ENCODE measurements around the gene BCAP31.
"Not testable (repeated sequence)": the region's sequence is repeated elsewhere in the genome, so short reads cannot be mapped to it uniquely, and the experiment has no call there.

BCAP31 gene

DNA sequence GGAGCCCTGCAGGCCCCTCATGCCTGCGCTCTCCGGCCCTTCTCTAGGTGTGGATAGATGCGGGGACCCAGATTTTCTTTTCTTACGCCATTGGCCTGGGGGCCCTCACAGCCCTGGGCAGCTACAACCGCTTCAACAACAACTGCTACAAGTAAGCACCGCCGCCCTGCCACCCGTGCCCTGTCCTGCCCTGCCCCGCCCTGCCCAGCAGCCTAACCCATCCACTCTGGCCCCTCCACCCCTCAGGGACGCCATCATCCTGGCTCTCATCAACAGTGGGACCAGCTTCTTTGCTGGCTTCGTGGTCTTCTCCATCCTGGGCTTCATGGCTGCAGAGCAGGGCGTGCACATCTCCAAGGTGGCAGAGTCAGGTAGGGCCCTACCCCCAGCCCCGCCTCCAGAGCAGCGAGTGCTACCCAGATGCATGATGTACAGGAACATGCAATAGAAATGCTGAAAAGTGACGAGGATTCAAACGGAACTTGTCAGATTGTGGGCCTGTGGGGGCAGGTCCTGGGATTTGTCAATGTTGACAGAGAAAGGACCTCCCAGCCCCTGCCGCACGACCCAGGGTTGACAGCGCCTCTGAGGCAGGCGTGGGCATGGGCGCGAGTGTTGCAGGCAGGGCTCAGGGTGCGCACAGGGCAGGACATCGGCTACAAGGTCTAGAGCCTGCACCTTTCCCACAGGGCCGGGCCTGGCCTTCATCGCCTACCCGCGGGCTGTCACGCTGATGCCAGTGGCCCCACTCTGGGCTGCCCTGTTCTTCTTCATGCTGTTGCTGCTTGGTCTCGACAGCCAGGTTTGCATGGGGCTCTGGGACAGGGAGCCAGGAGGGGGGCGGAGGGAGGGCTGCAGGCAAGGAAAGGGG, 30.7 kb downstream of the BCAP31 start:
- DNase-seq (ENCODE audit: low read depth) = no peak

DNA sequence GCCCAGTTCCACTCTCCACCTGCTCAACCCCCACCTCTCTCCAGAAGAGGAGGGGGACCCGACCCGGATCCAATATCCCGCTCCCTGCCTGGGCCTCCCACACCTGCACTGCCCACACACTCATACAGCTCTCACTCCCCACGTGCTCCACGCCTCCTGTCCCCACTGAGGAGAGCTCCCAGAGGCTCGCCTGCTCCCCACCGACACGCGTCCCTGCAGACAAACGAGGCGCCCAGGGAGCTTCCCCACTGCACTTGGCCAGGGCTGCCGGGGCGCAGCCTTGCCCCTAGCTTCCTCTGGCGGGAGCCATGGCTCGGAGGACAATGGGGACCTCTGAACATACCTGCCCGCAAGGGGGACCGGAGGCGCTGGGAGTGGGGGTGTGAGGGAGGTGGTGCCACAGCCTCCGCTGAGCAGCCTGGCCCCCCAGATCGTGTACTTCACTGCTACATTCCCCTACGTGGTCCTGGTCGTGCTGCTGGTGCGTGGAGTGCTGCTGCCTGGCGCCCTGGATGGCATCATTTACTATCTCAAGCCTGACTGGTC, 31.5 kb downstream of the BCAP31 start:
- no peak for DNase-seq (ENCODE audit: low read depth)

GRCh38 chrX:153692003-153692402, 32.2 kb downstream of the BCAP31 start:
- DNase-seq (ENCODE audit: low read depth) = no peak

DNA sequence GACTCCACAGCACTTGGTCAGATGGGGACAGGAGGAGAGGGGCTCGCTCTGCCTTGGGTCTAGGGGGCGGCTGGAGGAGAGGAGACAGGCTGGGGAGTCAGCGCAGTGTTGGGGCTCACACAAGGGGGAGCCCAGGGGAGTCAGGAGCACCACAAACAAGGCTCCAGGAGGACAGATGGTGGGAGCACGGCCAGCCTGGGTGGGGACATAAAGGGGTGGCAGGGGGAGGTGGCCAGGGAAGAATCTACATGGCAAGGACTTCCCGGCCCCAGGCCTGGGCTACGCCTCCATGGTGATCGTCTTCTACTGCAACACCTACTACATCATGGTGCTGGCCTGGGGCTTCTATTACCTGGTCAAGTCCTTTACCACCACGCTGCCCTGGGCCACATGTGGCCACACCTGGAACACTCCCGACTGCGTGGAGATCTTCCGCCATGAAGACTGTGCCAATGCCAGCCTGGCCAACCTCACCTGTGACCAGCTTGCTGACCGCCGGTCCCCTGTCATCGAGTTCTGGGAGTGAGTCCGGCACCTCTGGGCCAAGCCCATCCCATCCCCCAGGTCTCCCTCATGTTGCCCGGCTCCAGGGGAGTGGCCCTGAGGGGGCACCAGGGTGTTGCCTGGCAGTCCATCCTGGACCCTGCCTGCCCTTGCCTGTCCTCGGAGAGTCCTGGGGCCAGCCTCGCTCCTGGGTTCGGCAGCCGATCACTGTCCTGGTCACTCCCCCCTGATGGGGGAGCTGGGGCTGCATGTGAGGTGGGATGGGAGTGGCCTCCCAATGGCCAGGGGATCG, 33.0 kb downstream of the BCAP31 start:
- DNase-seq (ENCODE audit: low read depth) = not testable (repeated sequence)

GRCh38 chrX:153690466-153690865, 33.7 kb downstream of the BCAP31 start:
- DNase-seq (ENCODE audit: low read depth) = no peak

- DNase-seq (ENCODE audit: low read depth) = no peak
These were observed 34.3 kb downstream of the BCAP31 start for GRCh38 chrX:153689654-153690465.

GRCh38 chrX:153688911-153689590, 35.1 kb downstream of the BCAP31 start:
- DNase-seq (ENCODE audit: low read depth) = no peak

- no peak for DNase-seq (ENCODE audit: low read depth)
These were observed 35.7 kb downstream of the BCAP31 start for GRCh38 chrX:153688506-153688905.

GRCh38 chrX:153688071-153688470, 36.1 kb downstream of the BCAP31 start:
- DNase-seq (ENCODE audit: low read depth) = no peak

- DNase-seq (ENCODE audit: low read depth) = no peak
These were observed 36.8 kb downstream of the BCAP31 start, which contains the start of gene SLC6A8 for GRCh38 chrX:153687121-153688039. Gene SLC6A8, plus strand, starts transcription at chrX:153687926. Its CDS starts 649 bp downstream, at chrX:153688575.

DNA sequence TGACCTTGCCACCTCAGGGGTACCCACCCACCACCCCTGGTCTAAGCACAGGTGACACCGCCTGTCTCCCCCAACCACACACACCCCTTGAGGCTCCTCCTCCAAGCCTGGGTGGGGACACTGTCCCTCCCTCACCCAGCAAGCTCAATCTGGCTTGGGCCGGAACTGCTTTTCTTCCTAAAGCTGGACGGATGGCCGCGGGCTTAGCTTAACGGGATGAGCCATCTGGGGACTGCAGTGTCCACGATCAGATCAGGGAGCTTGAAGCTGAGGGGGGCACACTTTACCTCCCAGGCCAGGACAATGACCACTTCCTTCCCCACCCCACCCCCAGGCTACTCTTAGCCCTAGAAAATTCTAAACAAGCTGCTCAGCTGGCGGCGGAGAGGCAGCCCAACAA, 37.5 kb downstream of the BCAP31 start:
- DNase-seq (ENCODE audit: low read depth) = no peak

- no peak for DNase-seq (ENCODE audit: low read depth)
These were observed 38.2 kb downstream of the BCAP31 start for GRCh38 chrX:153685751-153686696.

- no peak for DNase-seq (ENCODE audit: low read depth)
These were observed 39.0 kb downstream of the BCAP31 start for GRCh38 chrX:153685156-153685536.

DNA sequence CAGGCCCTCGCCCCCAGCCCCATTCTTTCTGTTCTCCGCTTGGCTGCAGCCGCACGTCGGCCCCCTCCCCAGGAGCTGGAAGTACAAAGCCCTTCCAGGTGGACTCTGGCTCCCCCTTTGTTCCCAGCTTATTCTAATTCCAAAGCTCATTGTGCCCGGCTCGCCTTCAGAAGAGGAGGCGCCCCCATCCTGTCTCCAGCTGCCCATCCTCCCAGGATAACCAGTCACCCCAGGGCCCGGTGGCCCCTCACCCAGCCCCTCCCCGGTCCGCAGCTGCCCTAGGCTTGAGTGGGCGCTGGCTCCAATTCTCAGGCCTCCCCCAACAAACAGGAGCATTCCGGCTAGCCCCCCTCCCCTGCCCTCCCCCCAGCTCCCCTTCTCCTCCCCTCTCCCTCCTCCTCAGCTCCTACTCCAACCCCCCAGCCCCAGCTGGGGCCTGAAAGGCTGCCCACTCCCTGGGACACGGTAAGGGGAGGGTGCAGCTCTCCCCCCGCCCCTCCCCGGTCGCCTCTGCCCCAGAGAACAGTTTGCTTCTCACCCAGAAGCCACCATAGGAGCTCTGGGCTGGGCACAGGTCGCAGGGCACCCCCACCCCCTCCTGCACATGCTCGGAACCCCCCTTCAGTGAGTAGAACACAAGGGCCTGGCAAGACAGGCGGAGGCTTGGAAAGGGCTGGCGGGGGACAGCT, 39.6 kb downstream of the BCAP31 start:
- no peak for DNase-seq (ENCODE audit: low read depth)

DNA sequence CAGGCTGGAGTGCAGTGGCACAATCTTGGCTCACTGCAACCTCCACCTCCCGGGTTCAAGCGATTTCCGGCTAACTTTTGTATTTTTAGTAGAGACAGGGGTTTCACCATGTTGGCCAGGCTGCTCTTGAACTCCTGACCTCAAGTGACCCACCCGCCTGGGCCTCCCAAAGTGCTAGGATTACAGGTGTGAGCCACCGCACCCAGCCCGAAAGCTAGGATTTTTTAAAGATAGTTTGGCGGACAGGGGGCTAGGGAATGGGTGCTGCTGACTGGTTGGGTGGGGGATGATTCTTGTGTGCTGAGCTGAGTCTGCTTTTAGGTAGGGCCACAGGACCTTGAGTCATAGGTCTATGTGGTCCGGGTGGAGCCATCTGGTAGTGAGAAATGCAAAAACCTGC, 40.7 kb downstream of the BCAP31 start:
- DNase-seq (ENCODE audit: low read depth) = not testable (repeated sequence)

GRCh38 chrX:153681175-153681574, 43.0 kb downstream of the BCAP31 start:
- DNase-seq (ENCODE audit: low read depth) = no peak

- no peak for DNase-seq (ENCODE audit: low read depth)
These were observed 49.9 kb downstream of the BCAP31 start for GRCh38 chrX:153674219-153674851.

Measured in CMK (cell line).